NOMO-1 treated with DMSO at 0.1 percent for 48 hours (cell line): ENCODE measurements around the gene FCHSD2.
A peak's percentile ranks its signal among the peaks of the same experiment; 100 is the strongest.
"Not testable (repeated sequence)": the region's sequence is repeated elsewhere in the genome, so short reads cannot be mapped to it uniquely, and the experiment has no call there.

Experiments used
- DNase-seq: peaks from one replicate; lab custom pipeline; 2025; ENCODE audit not compliant: unreplicated experiment; lab: John Stamatoyannopoulos, UW

FCHSD2 gene

GRCh38 chr11:73072935-73073481 lies 69.1 kb downstream of the FCHSD2 start:
- DNase-seq = peak; percentile 79

- no peak for DNase-seq
These were observed 71.5 kb downstream of the FCHSD2 start for GRCh38 chr11:73070653-73071052.

GRCh38 chr11:73061857-73062424 lies 80.2 kb downstream of the FCHSD2 start:
- not testable (repeated sequence) for DNase-seq

- not testable (repeated sequence) for DNase-seq
These were observed 80.7 kb downstream of the FCHSD2 start for GRCh38 chr11:73061434-73061833.

GRCh38 chr11:73059915-73060314 lies 82.2 kb downstream of the FCHSD2 start:
- DNase-seq = no peak

- DNase-seq = no peak
These were observed 83.0 kb downstream of the FCHSD2 start for GRCh38 chr11:73058989-73059674.

- DNase-seq = no peak
These were observed 86.3 kb downstream of the FCHSD2 start for GRCh38 chr11:73055655-73056354.

GRCh38 chr11:73055002-73055401 lies 87.1 kb downstream of the FCHSD2 start:
- DNase-seq = no peak

- DNase-seq = no peak
These were observed 88.2 kb downstream of the FCHSD2 start for GRCh38 chr11:73053964-73054363.

- no peak for DNase-seq
These were observed 93.7 kb downstream of the FCHSD2 start for GRCh38 chr11:73048446-73048845.

GRCh38 chr11:73047773-73048371 lies 94.2 kb downstream of the FCHSD2 start:
- DNase-seq = peak; percentile 76

- no peak for DNase-seq
These were observed 102.1 kb downstream of the FCHSD2 start for GRCh38 chr11:73040046-73040445.

- no peak for DNase-seq
These were observed 107.3 kb downstream of the FCHSD2 start for GRCh38 chr11:73034777-73035176.

GRCh38 chr11:73034331-73034730 lies 107.8 kb downstream of the FCHSD2 start:
- DNase-seq = no peak

GRCh38 chr11:73030130-73030529 lies 112.0 kb downstream of the FCHSD2 start:
- DNase-seq = no peak

GRCh38 chr11:73029403-73029802 lies 112.7 kb downstream of the FCHSD2 start:
- DNase-seq = no peak

GRCh38 chr11:73028611-73029010 lies 113.5 kb downstream of the FCHSD2 start:
- peak; percentile 77 for DNase-seq

- not testable (repeated sequence) for DNase-seq
These were observed 114.3 kb downstream of the FCHSD2 start for GRCh38 chr11:73027840-73028239.

- DNase-seq = no peak
These were observed 117.5 kb downstream of the FCHSD2 start for GRCh38 chr11:73024639-73025038.

GRCh38 chr11:73019996-73020395 lies 122.1 kb downstream of the FCHSD2 start:
- DNase-seq = no peak

- no peak for DNase-seq
These were observed 122.7 kb downstream of the FCHSD2 start for GRCh38 chr11:73019449-73019848.

- no peak for DNase-seq
These were observed 123.3 kb downstream of the FCHSD2 start for GRCh38 chr11:73018856-73019255.
